WTC11 (cell line): ENCODE measurements around the gene RUSF1. TPM values are rescaled to one million over a fixed set of nuclear protein-coding genes. Genes with fewer than 3 reads are reported as not detected.

Source experiments
- ATAC-seq: fragments of 200-7000 bp; cut with Tn5 transposase; 2 replicates; pipeline ENCODE4 v1.10.0; 2021; ENCODE audit warnings: mild to moderate bottlenecking, moderate library complexity
- CTCF ChIA-PET: fragments of 300-600 bp; sonication (Branson Sonifier 250); formaldehyde crosslinking; loops from one replicate; lab custom pipeline; 2021; ENCODE audit warnings: antibody characterized with exemption; lab: Charles Lee
- POLR2A ChIA-PET: fragments of 350-600 bp; sonication (Branson Sonifier 250); formaldehyde crosslinking; loops from one replicate; lab custom pipeline; 2021; ENCODE audit warnings: antibody characterized with exemption; lab: Charles Lee
- DNase-seq: peaks from one replicate; pipeline ENCODE4 v3.0.0; 2021; ENCODE audit warnings: low spot score
- H3K27ac Mint-ChIP-seq: 2 replicates; pipeline ENCODE4 v1.8.0; 2021; ENCODE audit warnings: mixed read lengths
- H3K27me3 Mint-ChIP-seq: 2 replicates; pipeline ENCODE4 v1.8.0; 2021; ENCODE audit warnings: low read depth, mild to moderate bottlenecking, moderate library complexity, mixed read lengths
- H3K36me3 Mint-ChIP-seq: 2 replicates; pipeline ENCODE4 v1.8.0; 2021; ENCODE audit warnings: mixed read lengths
- H3K4me1 Mint-ChIP-seq: 2 replicates; pipeline ENCODE4 v1.8.0; 2022; ENCODE audit warnings: mixed read lengths
- H3K4me3 Mint-ChIP-seq: 2 replicates; pipeline ENCODE4 v1.8.0; 2021; ENCODE audit warnings: mild to moderate bottlenecking, moderate library complexity, mixed read lengths
- H3K9me3 Mint-ChIP-seq: 2 replicates; pipeline ENCODE4 v1.8.0; 2021; ENCODE audit warnings: mixed read lengths
- ATF1 ChIP-seq: sonication (generic); formaldehyde crosslinking; IDR thresholded peaks from 2 replicates; pipeline ENCODE4 v1.8.1; 2023; ENCODE audit warnings: mild to moderate bottlenecking, moderate library complexity, missing genetic modification reagents
- CREB1 ChIP-seq: sonication (generic); formaldehyde crosslinking; IDR thresholded peaks from 2 replicates; pipeline ENCODE4 v1.8.0; 2023; ENCODE audit warnings: mild to moderate bottlenecking, missing genetic modification reagents
- ESRRA ChIP-seq: sonication (generic); formaldehyde crosslinking; IDR thresholded peaks from 2 replicates; pipeline ENCODE4 v1.8.1; 2022; ENCODE audit warnings: mild to moderate bottlenecking, missing genetic modification reagents, borderline replicate concordance
- NFE2L1 ChIP-seq: sonication (generic); formaldehyde crosslinking; IDR thresholded peaks from 2 replicates; pipeline ENCODE4 v1.8.1; 2023; ENCODE audit warnings: missing genetic modification reagents
- NR1H2 ChIP-seq: sonication (generic); formaldehyde crosslinking; IDR thresholded peaks from 2 replicates; pipeline ENCODE4 v1.9.0; 2021; ENCODE audit warnings: mild to moderate bottlenecking, moderate library complexity, missing genetic modification reagents
- SOX15 ChIP-seq: fragments of 250-450 bp; sonication (Bioruptor Pico); IDR thresholded peaks from 2 replicates; pipeline ENCODE4 v1.9.0; 2021; ENCODE audit warnings: mild to moderate bottlenecking
- TEAD1 ChIP-seq: sonication (generic); formaldehyde crosslinking; IDR thresholded peaks from 2 replicates; pipeline ENCODE4 v1.8.0; 2022; ENCODE audit warnings: mild to moderate bottlenecking, missing genetic modification reagents
- ZNF121 ChIP-seq: sonication (generic); formaldehyde crosslinking; IDR thresholded peaks from 2 replicates; pipeline ENCODE4 v1.8.0; 2023; ENCODE audit warnings: missing genetic modification reagents
- total RNA-seq: library from RNA; stranded (reverse); gene quantifications from 3 replicates; pipeline ENCODE4 v1.2.3, GENCODE V29; 2021
- TF ChIP-seq, protein P1 (sequence below): fragments of 250-450 bp; sonication (Bioruptor Pico); IDR thresholded peaks from 2 replicates; pipeline ENCODE4 v2.1.2; 2022; ENCODE audit warnings: mild to moderate bottlenecking, moderate library complexity
- TF ChIP-seq, protein P2 (sequence below): sonication (generic); formaldehyde crosslinking; IDR thresholded peaks from 2 replicates; pipeline ENCODE4 v1.8.0; 2022; ENCODE audit warnings: mild to moderate bottlenecking, missing genetic modification reagents
- TF ChIP-seq, protein P3 (sequence below): fragments of 250-450 bp; sonication (Bioruptor Pico); IDR thresholded peaks from 2 replicates; pipeline ENCODE4 v1.9.0; 2021; ENCODE audit warnings: mild to moderate bottlenecking
- TF ChIP-seq, protein P4 (sequence below): sonication (generic); formaldehyde crosslinking; IDR thresholded peaks from 2 replicates; pipeline ENCODE4 v1.8.1; 2022; ENCODE audit warnings: mild to moderate bottlenecking, missing genetic modification reagents, moderate library complexity, borderline replicate concordance
- TF ChIP-seq, protein P5 (sequence below): sonication (generic); formaldehyde crosslinking; IDR thresholded peaks from 2 replicates; pipeline ENCODE4 v1.8.0; 2023; ENCODE audit warnings: missing genetic modification reagents
- TF ChIP-seq, protein P6 (sequence below): sonication (generic); formaldehyde crosslinking; IDR thresholded peaks from 2 replicates; pipeline ENCODE4 v1.8.1; 2023; ENCODE audit warnings: mild to moderate bottlenecking, missing genetic modification reagents
- TF ChIP-seq, protein P7 (sequence below): sonication (generic); formaldehyde crosslinking; IDR thresholded peaks from 2 replicates; pipeline ENCODE4 v1.8.1; 2022; ENCODE audit warnings: low read depth, missing genetic modification reagents, borderline replicate concordance
- TF ChIP-seq, protein P8 (sequence below): sonication (generic); formaldehyde crosslinking; IDR thresholded peaks from 2 replicates; pipeline ENCODE4 v1.8.1; 2023; ENCODE audit warnings: mild to moderate bottlenecking, missing genetic modification reagents, moderate library complexity
- TF ChIP-seq, protein P9 (sequence below): sonication (generic); formaldehyde crosslinking; IDR thresholded peaks from 2 replicates; pipeline ENCODE4 v1.8.0; 2022; ENCODE audit warnings: missing genetic modification reagents
- TF ChIP-seq, protein P10 (sequence below): sonication (generic); formaldehyde crosslinking; conservative IDR thresholded peaks from 2 replicates; pipeline ENCODE4 v1.8.1; 2022; ENCODE audit warnings: mild to moderate bottlenecking, missing genetic modification reagents

The RUSF1 gene
- total RNA-seq, 1 experiment from 2014 or later = 35.9 TPM

DNA sequence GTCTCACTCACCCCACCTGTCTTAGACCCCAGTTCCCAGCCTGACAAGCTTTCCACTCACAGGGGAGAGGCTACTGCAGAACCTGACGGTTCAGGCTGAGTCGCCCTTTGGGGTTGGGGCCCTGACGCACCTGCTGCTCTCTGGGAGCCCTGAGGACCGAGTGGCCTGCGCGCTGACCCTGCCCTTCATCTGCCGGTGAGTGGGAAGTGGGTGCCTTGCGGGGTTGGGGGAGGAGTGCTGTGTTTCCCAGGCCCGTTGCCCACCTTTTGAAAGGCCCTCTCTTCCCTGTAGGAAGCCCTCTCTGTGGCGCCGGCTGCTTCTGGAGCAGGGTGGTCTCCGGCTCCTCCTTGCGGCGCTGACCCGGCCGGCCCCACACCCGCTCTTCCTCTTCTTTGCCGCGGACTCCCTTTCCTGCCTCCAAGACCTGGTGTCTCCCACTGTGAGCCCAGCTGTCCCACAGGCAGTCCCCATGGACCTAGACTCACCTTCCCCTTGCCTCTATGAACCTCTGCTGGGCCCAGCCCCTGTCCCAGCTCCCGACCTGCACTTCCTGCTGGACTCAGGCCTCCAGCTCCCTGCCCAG, 42.3 kb downstream of the RUSF1 start:
- TF ChIP-seq ESRRA = no peak
- TF ChIP-seq, protein P1, sequence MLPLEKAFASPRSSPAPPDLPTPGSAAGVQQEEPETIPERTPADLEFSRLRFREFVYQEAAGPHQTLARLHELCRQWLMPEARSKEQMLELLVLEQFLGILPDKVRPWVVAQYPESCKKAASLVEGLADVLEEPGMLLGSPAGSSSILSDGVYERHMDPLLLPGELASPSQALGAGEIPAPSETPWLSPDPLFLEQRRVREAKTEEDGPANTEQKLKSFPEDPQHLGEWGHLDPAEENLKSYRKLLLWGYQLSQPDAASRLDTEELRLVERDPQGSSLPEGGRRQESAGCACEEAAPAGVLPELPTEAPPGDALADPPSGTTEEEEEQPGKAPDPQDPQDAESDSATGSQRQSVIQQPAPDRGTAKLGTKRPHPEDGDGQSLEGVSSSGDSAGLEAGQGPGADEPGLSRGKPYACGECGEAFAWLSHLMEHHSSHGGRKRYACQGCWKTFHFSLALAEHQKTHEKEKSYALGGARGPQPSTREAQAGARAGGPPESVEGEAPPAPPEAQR (CRISPR knock-in tag) = no peak
- TF ChIP-seq SOX15 (CRISPR knock-in tag) = no peak
- no peak for TF ChIP-seq CREB1 (CRISPR knock-in tag)
- no peak for TF ChIP-seq ATF1 (CRISPR knock-in tag)
- TF ChIP-seq, protein P2, sequence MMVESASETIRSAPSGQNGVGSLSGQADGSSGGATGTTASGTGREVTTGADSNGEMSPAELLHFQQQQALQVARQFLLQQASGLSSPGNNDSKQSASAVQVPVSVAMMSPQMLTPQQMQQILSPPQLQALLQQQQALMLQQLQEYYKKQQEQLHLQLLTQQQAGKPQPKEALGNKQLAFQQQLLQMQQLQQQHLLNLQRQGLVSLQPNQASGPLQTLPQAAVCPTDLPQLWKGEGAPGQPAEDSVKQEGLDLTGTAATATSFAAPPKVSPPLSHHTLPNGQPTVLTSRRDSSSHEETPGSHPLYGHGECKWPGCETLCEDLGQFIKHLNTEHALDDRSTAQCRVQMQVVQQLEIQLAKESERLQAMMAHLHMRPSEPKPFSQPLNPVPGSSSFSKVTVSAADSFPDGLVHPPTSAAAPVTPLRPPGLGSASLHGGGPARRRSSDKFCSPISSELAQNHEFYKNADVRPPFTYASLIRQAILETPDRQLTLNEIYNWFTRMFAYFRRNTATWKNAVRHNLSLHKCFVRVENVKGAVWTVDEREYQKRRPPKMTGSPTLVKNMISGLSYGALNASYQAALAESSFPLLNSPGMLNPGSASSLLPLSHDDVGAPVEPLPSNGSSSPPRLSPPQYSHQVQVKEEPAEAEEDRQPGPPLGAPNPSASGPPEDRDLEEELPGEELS (CRISPR knock-in tag) = no peak
- TF ChIP-seq, protein P3, sequence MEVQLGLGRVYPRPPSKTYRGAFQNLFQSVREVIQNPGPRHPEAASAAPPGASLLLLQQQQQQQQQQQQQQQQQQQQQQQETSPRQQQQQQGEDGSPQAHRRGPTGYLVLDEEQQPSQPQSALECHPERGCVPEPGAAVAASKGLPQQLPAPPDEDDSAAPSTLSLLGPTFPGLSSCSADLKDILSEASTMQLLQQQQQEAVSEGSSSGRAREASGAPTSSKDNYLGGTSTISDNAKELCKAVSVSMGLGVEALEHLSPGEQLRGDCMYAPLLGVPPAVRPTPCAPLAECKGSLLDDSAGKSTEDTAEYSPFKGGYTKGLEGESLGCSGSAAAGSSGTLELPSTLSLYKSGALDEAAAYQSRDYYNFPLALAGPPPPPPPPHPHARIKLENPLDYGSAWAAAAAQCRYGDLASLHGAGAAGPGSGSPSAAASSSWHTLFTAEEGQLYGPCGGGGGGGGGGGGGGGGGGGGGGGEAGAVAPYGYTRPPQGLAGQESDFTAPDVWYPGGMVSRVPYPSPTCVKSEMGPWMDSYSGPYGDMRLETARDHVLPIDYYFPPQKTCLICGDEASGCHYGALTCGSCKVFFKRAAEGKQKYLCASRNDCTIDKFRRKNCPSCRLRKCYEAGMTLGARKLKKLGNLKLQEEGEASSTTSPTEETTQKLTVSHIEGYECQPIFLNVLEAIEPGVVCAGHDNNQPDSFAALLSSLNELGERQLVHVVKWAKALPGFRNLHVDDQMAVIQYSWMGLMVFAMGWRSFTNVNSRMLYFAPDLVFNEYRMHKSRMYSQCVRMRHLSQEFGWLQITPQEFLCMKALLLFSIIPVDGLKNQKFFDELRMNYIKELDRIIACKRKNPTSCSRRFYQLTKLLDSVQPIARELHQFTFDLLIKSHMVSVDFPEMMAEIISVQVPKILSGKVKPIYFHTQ (CRISPR knock-in tag) = no peak
- TF ChIP-seq, protein P4, sequence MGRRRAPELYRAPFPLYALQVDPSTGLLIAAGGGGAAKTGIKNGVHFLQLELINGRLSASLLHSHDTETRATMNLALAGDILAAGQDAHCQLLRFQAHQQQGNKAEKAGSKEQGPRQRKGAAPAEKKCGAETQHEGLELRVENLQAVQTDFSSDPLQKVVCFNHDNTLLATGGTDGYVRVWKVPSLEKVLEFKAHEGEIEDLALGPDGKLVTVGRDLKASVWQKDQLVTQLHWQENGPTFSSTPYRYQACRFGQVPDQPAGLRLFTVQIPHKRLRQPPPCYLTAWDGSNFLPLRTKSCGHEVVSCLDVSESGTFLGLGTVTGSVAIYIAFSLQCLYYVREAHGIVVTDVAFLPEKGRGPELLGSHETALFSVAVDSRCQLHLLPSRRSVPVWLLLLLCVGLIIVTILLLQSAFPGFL (CRISPR knock-in tag) = no peak
- no peak for TF ChIP-seq NFE2L1 (CRISPR knock-in tag)
- TF ChIP-seq, protein P5, sequence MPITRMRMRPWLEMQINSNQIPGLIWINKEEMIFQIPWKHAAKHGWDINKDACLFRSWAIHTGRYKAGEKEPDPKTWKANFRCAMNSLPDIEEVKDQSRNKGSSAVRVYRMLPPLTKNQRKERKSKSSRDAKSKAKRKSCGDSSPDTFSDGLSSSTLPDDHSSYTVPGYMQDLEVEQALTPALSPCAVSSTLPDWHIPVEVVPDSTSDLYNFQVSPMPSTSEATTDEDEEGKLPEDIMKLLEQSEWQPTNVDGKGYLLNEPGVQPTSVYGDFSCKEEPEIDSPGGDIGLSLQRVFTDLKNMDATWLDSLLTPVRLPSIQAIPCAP (CRISPR knock-in tag) = no peak
- no peak for TF ChIP-seq NR1H2 (CRISPR knock-in tag)
- TF ChIP-seq, protein P6, sequence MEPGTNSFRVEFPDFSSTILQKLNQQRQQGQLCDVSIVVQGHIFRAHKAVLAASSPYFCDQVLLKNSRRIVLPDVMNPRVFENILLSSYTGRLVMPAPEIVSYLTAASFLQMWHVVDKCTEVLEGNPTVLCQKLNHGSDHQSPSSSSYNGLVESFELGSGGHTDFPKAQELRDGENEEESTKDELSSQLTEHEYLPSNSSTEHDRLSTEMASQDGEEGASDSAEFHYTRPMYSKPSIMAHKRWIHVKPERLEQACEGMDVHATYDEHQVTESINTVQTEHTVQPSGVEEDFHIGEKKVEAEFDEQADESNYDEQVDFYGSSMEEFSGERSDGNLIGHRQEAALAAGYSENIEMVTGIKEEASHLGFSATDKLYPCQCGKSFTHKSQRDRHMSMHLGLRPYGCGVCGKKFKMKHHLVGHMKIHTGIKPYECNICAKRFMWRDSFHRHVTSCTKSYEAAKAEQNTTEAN = no peak
- TF ChIP-seq, protein P7, sequence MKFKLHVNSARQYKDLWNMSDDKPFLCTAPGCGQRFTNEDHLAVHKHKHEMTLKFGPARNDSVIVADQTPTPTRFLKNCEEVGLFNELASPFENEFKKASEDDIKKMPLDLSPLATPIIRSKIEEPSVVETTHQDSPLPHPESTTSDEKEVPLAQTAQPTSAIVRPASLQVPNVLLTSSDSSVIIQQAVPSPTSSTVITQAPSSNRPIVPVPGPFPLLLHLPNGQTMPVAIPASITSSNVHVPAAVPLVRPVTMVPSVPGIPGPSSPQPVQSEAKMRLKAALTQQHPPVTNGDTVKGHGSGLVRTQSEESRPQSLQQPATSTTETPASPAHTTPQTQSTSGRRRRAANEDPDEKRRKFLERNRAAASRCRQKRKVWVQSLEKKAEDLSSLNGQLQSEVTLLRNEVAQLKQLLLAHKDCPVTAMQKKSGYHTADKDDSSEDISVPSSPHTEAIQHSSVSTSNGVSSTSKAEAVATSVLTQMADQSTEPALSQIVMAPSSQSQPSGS (CRISPR knock-in tag) = no peak
- TF ChIP-seq ZNF121 = no peak
- TF ChIP-seq, protein P8, sequence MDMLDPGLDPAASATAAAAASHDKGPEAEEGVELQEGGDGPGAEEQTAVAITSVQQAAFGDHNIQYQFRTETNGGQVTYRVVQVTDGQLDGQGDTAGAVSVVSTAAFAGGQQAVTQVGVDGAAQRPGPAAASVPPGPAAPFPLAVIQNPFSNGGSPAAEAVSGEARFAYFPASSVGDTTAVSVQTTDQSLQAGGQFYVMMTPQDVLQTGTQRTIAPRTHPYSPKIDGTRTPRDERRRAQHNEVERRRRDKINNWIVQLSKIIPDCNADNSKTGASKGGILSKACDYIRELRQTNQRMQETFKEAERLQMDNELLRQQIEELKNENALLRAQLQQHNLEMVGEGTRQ (CRISPR knock-in tag) = no peak
- TF ChIP-seq, protein P9, sequence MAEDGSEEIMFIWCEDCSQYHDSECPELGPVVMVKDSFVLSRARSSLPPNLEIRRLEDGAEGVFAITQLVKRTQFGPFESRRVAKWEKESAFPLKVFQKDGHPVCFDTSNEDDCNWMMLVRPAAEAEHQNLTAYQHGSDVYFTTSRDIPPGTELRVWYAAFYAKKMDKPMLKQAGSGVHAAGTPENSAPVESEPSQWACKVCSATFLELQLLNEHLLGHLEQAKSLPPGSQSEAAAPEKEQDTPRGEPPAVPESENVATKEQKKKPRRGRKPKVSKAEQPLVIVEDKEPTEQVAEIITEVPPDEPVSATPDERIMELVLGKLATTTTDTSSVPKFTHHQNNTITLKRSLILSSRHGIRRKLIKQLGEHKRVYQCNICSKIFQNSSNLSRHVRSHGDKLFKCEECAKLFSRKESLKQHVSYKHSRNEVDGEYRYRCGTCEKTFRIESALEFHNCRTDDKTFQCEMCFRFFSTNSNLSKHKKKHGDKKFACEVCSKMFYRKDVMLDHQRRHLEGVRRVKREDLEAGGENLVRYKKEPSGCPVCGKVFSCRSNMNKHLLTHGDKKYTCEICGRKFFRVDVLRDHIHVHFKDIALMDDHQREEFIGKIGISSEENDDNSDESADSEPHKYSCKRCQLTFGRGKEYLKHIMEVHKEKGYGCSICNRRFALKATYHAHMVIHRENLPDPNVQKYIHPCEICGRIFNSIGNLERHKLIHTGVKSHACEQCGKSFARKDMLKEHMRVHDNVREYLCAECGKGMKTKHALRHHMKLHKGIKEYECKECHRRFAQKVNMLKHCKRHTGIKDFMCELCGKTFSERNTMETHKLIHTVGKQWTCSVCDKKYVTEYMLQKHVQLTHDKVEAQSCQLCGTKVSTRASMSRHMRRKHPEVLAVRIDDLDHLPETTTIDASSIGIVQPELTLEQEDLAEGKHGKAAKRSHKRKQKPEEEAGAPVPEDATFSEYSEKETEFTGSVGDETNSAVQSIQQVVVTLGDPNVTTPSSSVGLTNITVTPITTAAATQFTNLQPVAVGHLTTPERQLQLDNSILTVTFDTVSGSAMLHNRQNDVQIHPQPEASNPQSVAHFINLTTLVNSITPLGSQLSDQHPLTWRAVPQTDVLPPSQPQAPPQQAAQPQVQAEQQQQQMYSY (CRISPR knock-in tag) = no peak
- TF ChIP-seq TEAD1 (CRISPR knock-in tag) = no peak
- TF ChIP-seq, protein P10, sequence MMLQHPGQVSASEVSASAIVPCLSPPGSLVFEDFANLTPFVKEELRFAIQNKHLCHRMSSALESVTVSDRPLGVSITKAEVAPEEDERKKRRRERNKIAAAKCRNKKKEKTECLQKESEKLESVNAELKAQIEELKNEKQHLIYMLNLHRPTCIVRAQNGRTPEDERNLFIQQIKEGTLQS (CRISPR knock-in tag) = no peak
- POLR2A ChIA-PET = no interaction called here
- H3K27me3 Mint-ChIP-seq = peaks cover 7% of the 10 kb centered on the region
- no peak overlapping the region for H3K27ac Mint-ChIP-seq
- no peaks in the 10 kb centered on the region for H3K4me1 Mint-ChIP-seq
- ATAC-seq (no peak), DNase-seq (no peak)
- CTCF ChIA-PET = interaction anchor here (0.6 kb wide), 1 partner anchor 63 kb away, joined by 3 read pairs; no protein-coding TSS in a partner anchor
- H3K36me3 Mint-ChIP-seq = peaks cover 15% of the 10 kb centered on the region; the same call in 1 of the 2 replicates
- H3K4me3 Mint-ChIP-seq = no peak overlapping the region
- H3K9me3 Mint-ChIP-seq = no peaks in the 10 kb centered on the region
